8988T (cell line): ENCODE measurements around the gene SLC39A9.

ENCODE experiments used
- DNase-seq: peaks from one replicate; pipeline ENCODE4 v3.0.0; 2011

SLC39A9 gene, protein sequence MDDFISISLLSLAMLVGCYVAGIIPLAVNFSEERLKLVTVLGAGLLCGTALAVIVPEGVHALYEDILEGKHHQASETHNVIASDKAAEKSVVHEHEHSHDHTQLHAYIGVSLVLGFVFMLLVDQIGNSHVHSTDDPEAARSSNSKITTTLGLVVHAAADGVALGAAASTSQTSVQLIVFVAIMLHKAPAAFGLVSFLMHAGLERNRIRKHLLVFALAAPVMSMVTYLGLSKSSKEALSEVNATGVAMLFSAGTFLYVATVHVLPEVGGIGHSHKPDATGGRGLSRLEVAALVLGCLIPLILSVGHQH

DNA sequence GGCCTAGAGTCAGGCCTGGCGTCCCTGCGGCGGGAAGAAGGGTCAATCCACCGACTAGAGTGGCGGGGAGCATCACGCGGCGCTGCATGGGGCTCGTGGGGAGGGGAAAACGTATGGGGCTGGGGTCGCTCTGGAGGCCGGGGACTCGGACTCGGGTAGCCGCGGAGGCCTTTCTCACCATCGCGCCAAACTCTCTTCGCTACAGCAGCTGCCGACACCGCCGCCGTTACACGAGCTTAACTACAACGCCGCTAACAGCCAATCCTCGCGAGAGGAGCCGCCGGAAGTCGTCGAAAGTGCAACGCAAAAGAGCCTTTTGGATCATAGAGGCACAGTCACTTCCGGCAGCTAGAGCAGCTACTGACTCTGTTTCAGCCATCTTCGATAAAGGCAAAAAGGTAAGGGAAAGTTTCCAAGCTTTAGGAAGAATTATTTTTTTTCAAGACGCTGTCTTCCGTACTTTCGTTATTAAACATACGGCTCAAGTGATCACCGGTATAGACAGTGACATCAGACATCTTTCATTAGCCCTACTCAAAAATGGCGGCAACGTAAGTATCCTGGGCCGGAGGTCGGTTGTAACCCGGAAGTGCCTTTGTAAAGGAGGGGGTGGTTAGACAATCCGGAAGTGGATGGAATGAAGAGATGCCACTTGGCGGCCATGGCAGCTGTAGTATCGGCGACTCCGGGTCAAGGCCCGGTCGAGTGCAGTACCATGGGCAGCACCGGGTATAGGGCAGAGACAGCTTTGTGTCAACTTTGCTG is at the start of gene SLC39A9, which contains the start of gene ERH:
Gene SLC39A9 (plus strand): TSS at position 640 of the 765 bp plus-strand sequence. CDS start 678 bp downstream, outside the sequence.
Gene ERH (minus strand): TSS at position 247 of the 765 bp plus-strand sequence. CDS start 66 bp downstream, at position 181.
- DNase-seq, result peak; percentile 54

DNA sequence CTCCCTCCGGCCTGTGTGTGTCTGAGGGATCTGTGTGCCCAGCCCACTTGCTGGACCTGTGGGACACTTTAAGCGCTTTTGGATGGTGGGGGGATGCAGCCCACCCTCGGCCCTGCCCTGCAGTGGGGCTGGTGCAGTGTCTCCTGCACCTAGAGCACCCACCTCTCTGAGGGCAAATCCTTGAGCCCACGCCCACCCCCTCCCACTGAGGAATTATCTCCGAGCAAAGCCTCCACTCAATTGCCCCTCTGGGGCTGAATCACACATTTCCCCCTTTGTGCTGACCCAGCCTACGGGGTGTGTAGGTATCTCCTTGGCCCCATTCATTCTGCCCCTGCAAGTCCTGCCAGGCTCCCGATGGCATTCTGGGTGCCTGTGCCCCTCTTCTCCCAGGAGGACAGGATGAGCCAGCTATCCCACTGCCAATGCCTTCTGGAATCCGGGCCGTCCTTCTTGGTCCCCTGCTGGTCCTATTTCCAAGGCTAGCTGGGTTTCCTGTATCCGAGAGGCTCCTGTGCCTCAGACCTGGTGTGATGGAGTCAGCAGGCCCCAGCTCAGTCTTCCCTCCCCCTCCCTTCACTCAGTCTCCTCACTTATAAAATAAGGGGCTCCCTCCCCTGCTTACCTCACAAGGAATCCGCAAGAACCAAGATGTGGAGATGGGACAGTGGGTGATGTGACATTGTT is 49.3 kb upstream of the SLC39A9 start:
- DNase-seq, result no peak

DNA sequence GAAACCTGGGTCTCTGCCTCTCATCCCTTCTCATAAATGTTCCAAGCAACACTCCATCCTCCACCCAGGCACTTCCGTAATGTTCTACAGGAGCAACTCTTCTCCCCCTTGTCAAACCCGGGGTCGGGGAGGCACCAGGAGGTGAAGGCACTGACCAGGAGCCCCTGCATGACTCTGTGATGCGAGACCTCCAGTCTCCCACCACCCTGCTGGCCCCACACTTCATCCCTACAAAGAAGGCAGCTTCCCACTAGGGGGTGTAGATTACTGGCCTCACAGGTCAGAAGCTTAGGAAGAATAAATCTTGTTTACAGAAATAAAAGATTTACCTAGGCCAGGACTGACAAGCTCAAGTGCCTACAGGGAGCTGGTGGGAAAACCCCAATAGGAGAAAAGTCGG is 47.6 kb upstream of the SLC39A9 start:
- DNase-seq, result no peak

DNA sequence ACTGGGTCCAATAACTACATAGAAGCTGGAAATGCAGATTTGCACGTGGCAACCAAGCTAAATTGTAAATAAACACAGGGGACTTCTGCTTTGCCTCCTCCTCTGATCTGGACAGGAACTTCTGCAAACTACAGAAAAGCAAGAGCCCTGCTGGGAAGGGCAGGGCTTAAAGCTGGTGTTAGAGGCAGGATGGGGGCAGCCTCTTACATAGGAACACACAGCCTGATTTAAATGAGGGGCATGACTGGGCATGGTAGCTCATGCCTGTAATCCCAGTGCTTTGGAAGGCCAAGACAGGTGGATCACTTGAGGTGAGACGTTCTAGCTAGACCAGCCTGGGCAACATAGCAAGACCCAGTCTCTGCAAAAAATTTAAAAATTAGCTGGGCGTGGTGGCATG is 47.1 kb upstream of the SLC39A9 start:
- DNase-seq, result no peak

DNA sequence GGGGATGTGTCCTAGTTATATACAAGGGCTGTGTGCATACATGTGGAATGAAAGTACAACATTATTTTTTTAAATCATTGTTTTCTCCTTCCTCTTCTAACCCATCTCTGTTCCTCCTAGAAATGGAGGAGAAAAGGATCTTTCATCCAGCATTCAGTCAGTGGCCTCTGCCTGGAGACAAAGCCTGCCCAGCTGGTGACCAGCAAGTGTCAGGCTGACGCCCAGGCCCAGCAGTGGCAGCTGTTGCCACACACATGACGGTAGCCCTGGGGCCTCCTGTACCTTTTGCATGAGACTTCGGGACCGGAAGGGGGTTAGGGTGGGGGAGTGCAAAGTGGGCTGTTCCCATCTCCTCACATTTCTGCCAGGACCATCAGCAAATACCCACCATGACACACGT is 46.6 kb upstream of the SLC39A9 start:
- DNase-seq, result no peak

DNA sequence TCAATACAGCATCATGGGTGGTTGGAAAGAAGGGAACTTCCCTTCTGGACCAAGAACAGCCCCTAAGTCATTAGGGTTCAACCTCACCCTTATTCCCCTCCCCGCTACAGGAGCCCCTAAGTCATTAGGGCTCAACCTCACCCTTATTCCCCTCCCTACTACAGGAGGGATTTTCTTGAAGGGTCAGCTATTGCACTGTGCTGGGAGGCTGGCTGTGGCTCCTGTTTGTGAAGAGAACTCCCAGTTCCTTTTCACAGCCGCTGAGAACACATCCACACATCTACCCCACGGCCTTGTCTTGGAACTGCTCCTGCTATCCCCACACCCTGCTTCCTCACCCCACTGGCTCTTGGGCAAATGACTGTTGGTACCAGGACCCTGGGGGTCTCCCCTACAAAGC is 45.3 kb upstream of the SLC39A9 start:
- DNase-seq, result no peak

DNA sequence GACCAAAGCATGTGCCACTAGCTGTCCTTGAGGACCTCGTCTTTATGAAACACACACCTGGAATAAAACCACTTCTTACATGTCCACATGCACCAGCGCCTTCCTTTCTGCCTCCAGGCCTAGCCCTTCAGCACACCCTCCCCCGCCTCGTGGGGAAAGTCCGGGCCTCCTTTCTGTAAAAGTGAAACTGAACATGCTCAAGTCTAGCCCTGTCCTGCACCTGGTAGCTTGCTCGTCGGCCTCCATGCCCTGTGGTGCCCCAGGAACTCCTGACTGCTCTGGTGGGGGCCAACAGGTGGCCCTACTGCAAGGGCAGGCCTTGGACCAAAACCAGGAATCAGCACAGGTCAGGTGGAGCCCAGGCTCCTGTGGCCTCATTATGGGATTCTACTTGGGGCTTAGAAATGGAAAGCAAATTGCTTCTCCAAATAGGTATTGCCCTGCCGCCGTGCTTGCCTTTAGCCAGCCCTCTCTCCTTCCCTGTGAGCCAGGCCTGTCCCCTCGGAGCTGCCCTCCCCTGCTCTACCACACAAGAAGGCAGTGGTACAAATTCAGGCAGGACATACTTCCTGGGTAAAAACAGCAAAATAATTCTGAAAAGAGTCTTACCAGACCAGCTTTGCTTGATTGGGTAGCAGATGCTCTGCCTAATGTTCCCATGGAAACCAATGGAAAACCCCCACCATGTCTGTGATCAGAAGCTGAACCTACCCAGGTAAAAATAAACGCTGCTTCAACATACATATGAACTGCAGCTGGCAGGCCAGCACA is 43.9 kb upstream of the SLC39A9 start:
- no peak for DNase-seq

DNA sequence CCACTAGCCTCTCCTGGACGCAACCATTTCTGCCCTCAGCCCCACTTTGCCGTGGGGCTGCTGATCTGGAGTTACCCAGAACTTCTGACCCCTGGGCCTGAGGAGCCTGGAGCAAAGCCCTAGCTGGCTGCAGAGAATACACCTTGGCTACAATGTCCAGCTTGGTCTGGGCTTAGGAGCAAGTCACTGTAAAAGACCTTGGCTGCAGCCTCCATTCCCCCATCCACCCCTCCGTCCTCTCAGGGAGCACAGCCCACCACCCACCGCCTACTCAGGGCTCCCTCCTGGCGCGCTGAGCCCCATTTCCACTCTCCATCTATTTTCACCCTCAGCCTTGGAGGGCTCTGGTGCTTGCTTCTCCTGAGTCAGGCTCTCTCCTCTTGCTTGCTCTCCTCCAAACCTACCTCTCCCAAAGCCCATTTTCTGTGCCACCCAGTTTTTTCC is 43.3 kb upstream of the SLC39A9 start:
- no peak for DNase-seq

DNA sequence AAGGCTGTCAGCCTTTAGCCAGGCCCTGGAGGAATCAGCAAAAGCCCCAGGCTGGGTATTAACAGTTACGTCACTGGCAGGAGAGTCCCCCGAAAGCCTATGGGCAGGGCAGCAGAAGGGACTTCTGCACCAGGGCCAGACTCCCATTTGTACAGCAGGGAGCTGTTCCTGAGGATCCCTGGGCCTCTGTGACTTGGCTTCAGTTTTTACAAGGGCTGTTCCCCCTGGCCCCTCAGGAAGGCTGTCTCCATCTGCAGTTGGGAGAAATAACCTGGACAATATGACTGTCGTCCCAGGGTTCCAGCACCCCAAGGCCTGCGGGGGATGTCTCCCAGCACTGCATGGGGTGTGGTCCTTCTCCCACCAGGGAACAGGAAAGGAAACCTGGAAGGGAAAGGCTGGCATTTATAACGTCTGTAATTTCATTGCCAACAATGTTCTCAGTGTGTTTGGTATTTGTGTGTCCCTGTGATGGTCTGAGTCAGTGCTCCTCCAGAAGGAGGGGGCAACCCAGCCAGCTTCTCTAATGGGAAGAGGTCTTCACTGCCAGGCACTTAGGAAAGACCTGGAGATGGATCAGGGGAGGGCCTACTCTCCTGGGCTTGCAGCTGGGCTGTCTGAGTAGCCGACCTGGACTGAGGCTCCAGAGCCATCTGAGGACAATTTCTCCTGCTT is 42.7 kb upstream of the SLC39A9 start:
- DNase-seq, result no peak

DNA sequence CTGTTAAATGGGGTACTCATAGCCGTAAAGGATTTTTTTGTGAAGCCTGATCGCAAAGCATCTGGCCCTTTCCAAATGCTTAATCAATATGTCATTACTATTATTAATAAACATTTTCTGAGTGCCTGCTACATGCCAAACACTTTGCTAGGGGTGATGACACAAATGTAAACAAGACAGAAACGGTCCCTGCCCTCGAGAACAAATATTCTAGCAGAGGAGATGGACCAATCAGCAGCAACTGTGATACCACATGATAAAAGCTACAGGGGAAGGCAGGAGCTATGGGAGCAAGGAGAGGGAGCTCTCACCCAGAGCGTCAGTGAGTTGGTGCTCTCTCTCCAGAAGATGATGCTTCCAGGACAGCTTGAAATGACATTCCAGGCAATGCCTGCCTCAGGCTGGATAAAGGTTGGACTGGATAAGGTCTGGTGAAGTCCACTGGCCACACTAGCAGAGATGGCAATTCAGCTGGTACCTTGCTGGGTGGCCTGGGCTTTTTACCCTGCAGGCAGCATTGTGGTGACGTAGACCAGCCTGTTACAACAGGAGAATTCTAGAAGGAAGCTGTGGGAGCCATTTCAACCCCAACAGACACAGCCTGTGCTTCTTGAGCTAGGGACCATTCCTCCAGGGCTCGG is 41.5 kb upstream of the SLC39A9 start:
- no peak for DNase-seq

DNA sequence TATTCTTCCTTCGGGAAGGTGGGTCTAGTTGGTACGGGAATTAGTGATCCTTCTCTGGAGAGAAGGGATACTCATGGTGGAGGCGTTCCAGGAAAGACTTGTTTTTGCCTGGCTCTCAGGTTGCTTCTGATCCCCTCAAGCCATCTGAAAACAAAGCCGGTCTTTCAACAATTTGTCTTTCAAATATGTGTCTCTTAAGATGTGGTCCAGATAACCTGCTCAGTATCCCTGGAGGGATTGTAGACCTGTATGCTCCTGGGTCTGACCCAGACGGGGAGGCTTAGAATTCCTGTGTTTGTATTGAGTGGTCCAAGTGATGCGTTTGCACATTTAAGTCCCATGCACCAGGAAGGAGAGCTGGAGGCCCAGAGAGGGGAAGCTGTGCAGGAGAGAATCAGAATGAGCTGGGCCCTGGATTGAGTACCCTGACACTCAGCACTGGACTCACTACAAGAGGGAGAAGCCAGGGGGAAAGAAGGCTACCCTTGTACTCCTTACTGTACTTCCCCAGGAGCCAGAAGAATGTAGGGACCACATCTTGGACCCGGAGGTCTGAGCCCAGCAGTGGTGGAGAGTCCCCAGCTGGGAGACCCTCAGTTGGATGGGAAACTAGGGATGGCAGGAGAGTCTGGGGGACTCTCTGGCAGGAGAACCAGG is 40.8 kb upstream of the SLC39A9 start:
- DNase-seq, result no peak

DNA sequence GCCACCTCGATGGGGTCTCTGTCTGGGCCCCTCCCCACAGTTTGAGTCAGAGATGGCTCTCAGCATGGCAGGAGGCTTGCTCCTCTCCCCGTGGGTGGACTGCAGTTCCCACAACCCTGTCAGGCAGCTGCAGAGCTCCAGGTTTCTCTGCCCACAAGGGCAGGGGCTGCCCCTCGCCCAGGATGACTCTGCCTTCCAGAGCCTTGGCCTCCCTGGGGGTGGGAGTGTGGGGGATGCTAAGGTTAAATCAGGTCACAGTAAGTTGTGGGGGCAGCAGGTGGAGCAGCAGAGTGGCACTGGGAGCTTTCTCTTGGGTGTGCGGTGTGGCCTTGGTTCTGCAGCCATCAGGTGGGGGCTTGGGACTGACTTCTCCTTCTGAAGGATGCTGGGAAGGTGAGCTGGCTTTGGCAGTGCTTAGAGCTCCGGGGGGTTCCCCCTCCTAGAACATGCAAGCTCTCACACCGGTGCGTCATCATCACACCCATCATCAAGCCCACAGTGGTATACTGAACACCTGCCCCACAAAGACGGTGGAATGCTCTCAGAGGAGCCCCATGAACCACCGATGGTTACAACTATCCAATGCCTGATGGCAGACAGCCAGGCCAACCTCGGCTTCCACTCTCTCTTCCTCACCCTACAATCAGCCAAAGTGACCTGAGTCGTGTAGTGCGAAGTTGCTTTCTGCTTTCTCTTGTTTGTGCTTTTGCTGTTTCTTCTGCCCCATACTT is 40.1 kb upstream of the SLC39A9 start:
- no peak for DNase-seq

DNA sequence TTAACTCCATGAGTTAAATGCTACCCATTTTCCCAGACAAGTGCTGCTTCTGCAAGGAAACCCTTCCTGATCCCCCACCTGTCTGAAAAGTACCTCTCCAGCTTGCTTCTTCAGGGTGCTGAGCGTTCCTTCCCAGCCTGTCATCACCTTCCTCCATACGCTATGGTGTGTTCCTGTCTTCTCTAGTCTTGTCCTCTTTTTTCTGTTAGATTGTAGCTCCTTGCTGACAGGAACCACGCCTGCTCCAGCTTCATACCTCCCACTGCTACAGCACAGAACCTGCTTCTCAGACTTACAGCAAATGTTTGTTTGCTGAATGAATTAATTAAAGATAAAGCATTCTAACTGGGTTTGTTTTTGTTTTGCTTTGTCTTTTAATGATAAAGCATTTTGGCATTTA is 39.5 kb upstream of the SLC39A9 start:
- no peak for DNase-seq

DNA sequence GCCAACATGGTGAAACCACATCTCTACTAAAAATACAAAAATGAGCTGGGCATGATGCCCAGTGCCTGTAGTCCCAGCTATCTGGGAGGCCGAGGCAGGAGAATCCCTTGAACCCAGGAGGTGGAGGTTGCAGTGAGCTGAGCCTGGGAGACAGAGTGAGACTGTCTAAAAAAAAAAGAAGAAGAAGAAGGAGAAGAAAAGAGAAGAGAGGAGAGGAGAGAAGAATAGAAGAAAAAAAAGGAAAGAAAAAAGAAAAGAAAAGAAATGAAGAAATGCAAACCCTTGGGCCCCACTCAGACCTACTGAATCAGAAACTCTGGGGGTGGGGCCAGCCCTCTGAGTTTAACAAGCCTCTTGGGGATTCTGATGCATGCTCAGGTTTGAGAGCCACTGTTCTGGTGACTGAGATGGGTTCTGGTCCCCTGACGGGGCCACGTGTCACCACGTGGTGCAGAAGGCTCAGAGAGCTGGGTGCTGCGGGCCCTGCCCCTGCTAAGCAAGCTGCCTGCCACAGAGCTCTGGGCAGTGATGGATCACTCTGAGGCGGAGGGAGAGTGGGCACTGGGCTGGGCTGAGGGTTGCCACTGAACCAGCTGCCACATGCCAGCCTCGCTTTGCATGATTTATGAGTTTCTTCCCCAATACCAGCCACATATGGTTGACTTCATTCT is 37.9 kb upstream of the SLC39A9 start:
- no peak for DNase-seq

DNA sequence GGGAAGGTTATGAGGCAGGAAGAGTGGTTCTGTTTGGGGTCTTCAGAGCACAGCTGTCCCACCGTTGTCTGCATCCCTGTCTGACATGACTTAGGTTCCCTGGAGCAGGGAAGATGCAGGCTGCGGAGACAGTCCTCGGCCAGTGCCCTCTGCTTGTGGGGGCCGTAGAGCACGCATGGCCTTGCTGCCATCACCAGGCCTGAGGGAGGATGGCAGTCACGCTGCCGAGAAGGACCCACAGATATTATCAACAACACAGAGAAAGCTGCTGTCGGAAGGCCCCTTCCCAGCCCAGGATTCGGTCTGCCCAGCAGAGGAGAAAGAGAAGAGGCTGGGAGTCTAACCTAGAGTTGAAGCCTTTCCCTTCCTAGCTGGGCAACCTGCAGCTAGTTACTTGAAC is 35.4 kb upstream of the SLC39A9 start:
- DNase-seq, result peak; percentile 52

DNA sequence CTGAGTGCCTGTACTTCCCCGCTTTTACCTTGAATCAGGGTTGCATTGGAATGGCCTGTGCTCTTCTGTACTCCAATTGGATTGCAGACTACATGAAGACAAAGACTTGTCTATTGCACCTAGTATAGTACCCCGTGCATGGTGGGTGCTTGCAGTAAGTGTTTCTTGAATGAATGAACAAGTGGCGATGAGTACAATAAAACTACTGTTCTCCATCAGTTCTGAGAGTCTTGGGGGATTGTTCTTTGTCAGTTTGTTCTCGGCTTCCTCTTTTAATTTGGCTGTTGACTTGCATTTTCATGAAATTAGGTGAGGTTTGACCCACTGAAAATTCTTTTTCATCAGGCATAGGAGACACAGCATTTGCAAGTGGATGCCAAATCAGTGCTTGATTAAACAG is 34.5 kb upstream of the SLC39A9 start:
- DNase-seq, result no peak

DNA sequence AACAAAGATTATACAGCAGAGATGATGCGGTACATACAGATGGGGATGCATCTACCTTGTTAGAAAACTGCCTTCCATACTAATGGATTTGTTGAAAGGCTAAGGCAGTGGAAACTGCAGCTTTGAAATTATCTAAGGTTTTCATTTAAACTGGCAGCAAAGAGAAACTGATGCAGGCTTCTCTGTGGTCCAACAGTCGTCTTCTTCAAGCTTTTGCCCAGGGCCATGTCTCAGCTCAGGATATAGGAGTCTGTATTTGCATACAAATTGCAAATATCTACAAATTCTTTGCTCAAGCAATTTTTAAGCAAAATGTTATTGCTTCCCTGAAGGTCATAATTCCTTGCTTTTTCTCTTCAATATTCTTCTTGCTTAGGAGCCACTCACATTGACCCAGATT is 34.1 kb upstream of the SLC39A9 start:
- no peak for DNase-seq

DNA sequence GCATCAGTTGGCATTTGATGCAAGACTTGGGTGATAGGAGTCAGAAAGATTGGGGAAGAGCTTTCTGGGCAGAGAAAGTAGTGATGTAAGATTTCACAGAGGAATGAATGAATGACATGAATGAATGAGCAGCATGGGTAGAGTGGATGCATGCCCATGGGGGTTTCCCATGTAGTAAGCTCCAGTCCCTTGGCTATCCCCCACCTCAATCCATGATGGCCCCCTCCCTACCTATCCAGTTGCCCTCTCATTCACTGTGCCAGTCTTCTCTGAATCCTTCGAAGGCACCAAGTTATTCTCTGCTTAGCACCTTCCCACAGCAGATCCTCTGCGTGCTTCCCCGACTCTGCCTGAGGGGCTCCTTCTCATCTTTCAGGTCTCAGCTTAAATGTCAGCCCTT is 32.4 kb upstream of the SLC39A9 start:
- no peak for DNase-seq

DNA sequence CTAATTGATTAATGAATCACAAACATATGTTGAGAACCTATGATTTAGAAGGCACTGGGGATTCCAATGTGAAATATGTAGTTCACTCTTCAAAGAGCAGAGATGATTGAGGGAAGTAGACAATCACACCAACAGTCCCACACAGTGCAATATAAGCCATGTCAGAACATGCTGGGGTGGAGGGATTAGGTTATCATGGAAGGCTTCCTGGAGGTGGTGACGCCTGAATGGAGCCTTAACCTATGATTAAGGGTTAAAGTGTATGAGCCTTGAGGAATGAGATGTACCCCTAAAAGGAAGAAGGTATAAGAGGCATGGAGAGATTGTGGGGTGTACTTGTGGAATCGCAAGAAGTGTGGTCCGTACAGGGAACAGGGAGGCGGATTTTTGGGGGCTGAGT is 31.7 kb upstream of the SLC39A9 start:
- DNase-seq, result no peak

DNA sequence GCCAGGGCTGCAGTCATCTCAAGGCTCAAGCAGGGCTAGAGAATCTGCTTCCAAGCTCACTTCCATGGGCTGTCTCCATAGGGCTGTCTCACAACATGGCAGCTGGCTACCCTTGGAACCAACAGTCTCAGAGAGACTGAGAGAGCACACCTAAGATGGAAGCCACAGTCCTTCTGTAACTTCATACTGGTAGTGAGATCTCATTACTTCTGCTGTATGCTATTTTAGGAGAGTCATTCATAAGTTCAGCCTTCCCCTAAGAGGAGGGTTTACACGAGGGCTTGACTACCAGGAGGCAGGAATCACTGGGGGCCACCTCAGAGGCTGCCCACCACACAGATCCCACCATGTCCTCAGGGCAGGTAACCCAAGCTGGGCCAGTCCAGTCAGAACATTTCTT is 30.1 kb upstream of the SLC39A9 start:
- no peak for DNase-seq
